Measurements from ENCODE around the gene INAFM2. TPM values are rescaled to one million over a fixed set of nuclear protein-coding genes. Genes with fewer than 3 reads are reported as not detected.

The INAFM2 gene
- total RNA-seq, 2 donors from 2014 or later: 9.2 to 48.3 TPM

GRCh38 chr15:40314723-40315276 is 8.7 kb upstream of the INAFM2 start:
- no peak overlapping the region for H3K27ac Mint-ChIP-seq
- H3K27me3 Mint-ChIP-seq: peaks cover 23% of the 10 kb centered on the region
- peaks cover 5% of the 10 kb centered on the region for H3K4me1 Mint-ChIP-seq
- H3K36me3 Mint-ChIP-seq (ENCODE audit: low read depth): no peaks in the 10 kb centered on the region
- ATAC-seq (no peak), DNase-seq (no peak)
- no peak overlapping the region for H3K4me3 Mint-ChIP-seq
- H3K9me3 ChIP-seq (ENCODE audit: control insufficient read depth, low read length, poor library complexity, severe bottlenecking): no peaks in the 10 kb centered on the region

GRCh38 chr15:40316931-40317330 is 6.6 kb upstream of the INAFM2 start:
- peaks cover 10% of the 10 kb centered on the region for H3K4me1 Mint-ChIP-seq

GRCh38 chr15:40317580-40317979 is 5.9 kb upstream of the INAFM2 start:
- no peak for ATAC-seq
- H3K9me3 ChIP-seq (ENCODE audit: control insufficient read depth, low read length, poor library complexity, severe bottlenecking): no peaks in the 10 kb centered on the region
- Mint-ChIP-seq H3K36me3 (ENCODE audit: low read depth) (no peaks in the 10 kb centered on the region), H3K4me1 (peaks cover 13% of the 10 kb centered on the region), H3K27ac (peak overlapping the region; percentile 67), H3K4me3 (no peak overlapping the region), H3K27me3 (peaks cover 30% of the 10 kb centered on the region)
- DNase-seq: no peak

More at GRCh38 chr15:40316931-40317330, 6.6 kb upstream of the INAFM2 start:
- no peak overlapping the region for H3K4me3 Mint-ChIP-seq
- H3K9me3 ChIP-seq (ENCODE audit: control insufficient read depth, low read length, poor library complexity, severe bottlenecking): no peaks in the 10 kb centered on the region
- H3K27me3 Mint-ChIP-seq: peaks cover 30% of the 10 kb centered on the region
- no peak for DNase-seq
- no peak for ATAC-seq
- peak overlapping the region; percentile 67 for H3K27ac Mint-ChIP-seq
- no peaks in the 10 kb centered on the region for H3K36me3 Mint-ChIP-seq (ENCODE audit: low read depth)

GRCh38 chr15:40320409-40320808 is 3.1 kb upstream of the INAFM2 start:
- Mint-ChIP-seq H3K36me3 (ENCODE audit: low read depth) (no peaks in the 10 kb centered on the region), H3K4me3 (no peak overlapping the region), H3K27me3 (peaks cover 28% of the 10 kb centered on the region), H3K27ac (peak overlapping the region; percentile 34), H3K4me1 (peaks cover 17% of the 10 kb centered on the region)
- ATAC-seq (no peak), DNase-seq (no peak)
- no peaks in the 10 kb centered on the region for H3K9me3 ChIP-seq (ENCODE audit: control insufficient read depth, low read length, poor library complexity, severe bottlenecking)

GRCh38 chr15:40320931-40321371 is 2.5 kb upstream of the INAFM2 start:
- Mint-ChIP-seq H3K36me3 (ENCODE audit: low read depth) (no peaks in the 10 kb centered on the region), H3K4me1 (peaks cover 18% of the 10 kb centered on the region), H3K27me3 (peaks cover 22% of the 10 kb centered on the region), H3K27ac (peak overlapping the region; percentile 21), H3K4me3 (peak overlapping the region; percentile 57)
- ATAC-seq: peak; percentile 29
- peak in 1 of 3 donors; percentile 27 for DNase-seq
- no peaks in the 10 kb centered on the region for H3K9me3 ChIP-seq (ENCODE audit: control insufficient read depth, low read length, poor library complexity, severe bottlenecking)

GRCh38 chr15:40322531-40323238 is 807 bp upstream of the INAFM2 start:
- DNase-seq: no peak
- H3K27me3 Mint-ChIP-seq: peaks cover 8% of the 10 kb centered on the region
- H3K4me1 Mint-ChIP-seq: peaks cover 19% of the 10 kb centered on the region
- ATAC-seq: peak; percentile 0
- no peaks in the 10 kb centered on the region for H3K36me3 Mint-ChIP-seq (ENCODE audit: low read depth)
- H3K4me3 Mint-ChIP-seq: peak overlapping the region; percentile 88
- peak overlapping the region; percentile 24 for H3K27ac Mint-ChIP-seq
- H3K9me3 ChIP-seq (ENCODE audit: control insufficient read depth, low read length, poor library complexity, severe bottlenecking): no peaks in the 10 kb centered on the region

GRCh38 chr15:40323953-40324937 is 753 bp downstream of the INAFM2 start:
- Mint-ChIP-seq H3K36me3 (ENCODE audit: low read depth) (no peaks in the 10 kb centered on the region), H3K27ac (peak overlapping the region; percentile 62), H3K27me3 (peaks cover 8% of the 10 kb centered on the region), H3K4me3 (peak overlapping the region; percentile 86), H3K4me1 (peaks cover 24% of the 10 kb centered on the region)
- H3K9me3 ChIP-seq (ENCODE audit: control insufficient read depth, low read length, poor library complexity, severe bottlenecking): no peaks in the 10 kb centered on the region
- DNase-seq (peak in 1 of 3 donors; percentile 23), ATAC-seq (no peak)

- Mint-ChIP-seq H3K27ac (peak overlapping the region; percentile 62), H3K4me1 (peaks cover 24% of the 10 kb centered on the region), H3K27me3 (peaks cover 2% of the 10 kb centered on the region), H3K36me3 (ENCODE audit: low read depth) (no peaks in the 10 kb centered on the region), H3K4me3 (peak overlapping the region; percentile 86)
- H3K9me3 ChIP-seq (ENCODE audit: control insufficient read depth, low read length, poor library complexity, severe bottlenecking): no peaks in the 10 kb centered on the region
- DNase-seq: no peak
- ATAC-seq: no peak
These were observed 1.7 kb downstream of the INAFM2 start for GRCh38 chr15:40325188-40325587.

- no peaks in the 10 kb centered on the region for H3K36me3 Mint-ChIP-seq (ENCODE audit: low read depth)
- H3K27me3 Mint-ChIP-seq: no peaks in the 10 kb centered on the region
- DNase-seq: no peak
- no peak overlapping the region for H3K4me3 Mint-ChIP-seq
- H3K27ac Mint-ChIP-seq: peak overlapping the region; percentile 62
- no peak for ATAC-seq
- no peaks in the 10 kb centered on the region for H3K9me3 ChIP-seq (ENCODE audit: control insufficient read depth, low read length, poor library complexity, severe bottlenecking)
- H3K4me1 Mint-ChIP-seq: peaks cover 24% of the 10 kb centered on the region
These were observed 2.2 kb downstream of the INAFM2 start for GRCh38 chr15:40325700-40326099.

- ATAC-seq: no peak
- H3K4me1 Mint-ChIP-seq: peaks cover 14% of the 10 kb centered on the region
- no peaks in the 10 kb centered on the region for H3K36me3 Mint-ChIP-seq (ENCODE audit: low read depth)
- no peaks in the 10 kb centered on the region for H3K27me3 Mint-ChIP-seq
- H3K27ac Mint-ChIP-seq: no peak overlapping the region
- H3K9me3 ChIP-seq (ENCODE audit: control insufficient read depth, low read length, poor library complexity, severe bottlenecking): no peaks in the 10 kb centered on the region
- DNase-seq: no peak
- H3K4me3 Mint-ChIP-seq: no peak overlapping the region
These were observed 4.0 kb downstream of the INAFM2 start for GRCh38 chr15:40327457-40327856.

- ATAC-seq: no peak
- peaks cover 15% of the 10 kb centered on the region for H3K4me1 Mint-ChIP-seq
- no peak overlapping the region for H3K27ac Mint-ChIP-seq
These were observed 4.7 kb downstream of the INAFM2 start for GRCh38 chr15:40328176-40328575.

GRCh38 chr15:40328751-40329150 is 5.3 kb downstream of the INAFM2 start:
- Mint-ChIP-seq H3K4me1 (peaks cover 16% of the 10 kb centered on the region), H3K36me3 (ENCODE audit: low read depth) (no peaks in the 10 kb centered on the region), H3K27me3 (no peaks in the 10 kb centered on the region), H3K4me3 (no peak overlapping the region), H3K27ac (no peak overlapping the region)
- ATAC-seq: no peak
- no peak for DNase-seq
- no peaks in the 10 kb centered on the region for H3K9me3 ChIP-seq (ENCODE audit: control insufficient read depth, low read length, poor library complexity, severe bottlenecking)

More at GRCh38 chr15:40328176-40328575, 4.7 kb downstream of the INAFM2 start:
- H3K4me3 Mint-ChIP-seq: no peak overlapping the region
- H3K9me3 ChIP-seq (ENCODE audit: control insufficient read depth, low read length, poor library complexity, severe bottlenecking): no peaks in the 10 kb centered on the region
- DNase-seq: no peak
- H3K27me3 Mint-ChIP-seq: no peaks in the 10 kb centered on the region
- no peaks in the 10 kb centered on the region for H3K36me3 Mint-ChIP-seq (ENCODE audit: low read depth)

- Mint-ChIP-seq H3K27me3 (no peaks in the 10 kb centered on the region), H3K4me3 (no peak overlapping the region), H3K36me3 (ENCODE audit: low read depth) (no peaks in the 10 kb centered on the region), H3K4me1 (peaks cover 20% of the 10 kb centered on the region), H3K27ac (no peak overlapping the region)
- no peak for ATAC-seq
- no peaks in the 10 kb centered on the region for H3K9me3 ChIP-seq (ENCODE audit: control insufficient read depth, low read length, poor library complexity, severe bottlenecking)
- DNase-seq: no peak
These were observed 6.3 kb downstream of the INAFM2 start for GRCh38 chr15:40329804-40330203.
